BE2C (cell line): ENCODE results near the gene ENPEP.

Source experiments
- DNase-seq: peaks from one replicate; pipeline ENCODE4 v3.0.0-alpha.2; 2020
- H3K27me3 ChIP-seq: fragments of 250-450 bp; sonication (Bioruptor Pico); 2 replicates; pipeline ENCODE4 v1.5.1; 2020; ENCODE audit warnings: mild to moderate bottlenecking
- H3K36me3 ChIP-seq: fragments of 250-450 bp; sonication (Bioruptor Pico); 2 replicates; pipeline ENCODE4 v1.5.1; 2020; ENCODE audit warnings: mild to moderate bottlenecking
- H3K4me1 ChIP-seq: fragments of 250-450 bp; sonication (Bioruptor Pico); 2 replicates; pipeline ENCODE4 v1.5.1; 2020
- H3K4me3 ChIP-seq: 2 replicates; pipeline ENCODE4 v1.5.1; 2011; ENCODE audit warnings: low read depth, low read length
- H3K9me3 ChIP-seq: fragments of 250-450 bp; sonication (Bioruptor Pico); 2 replicates; pipeline ENCODE4 v1.5.1; 2020
- CTCF ChIP-seq: IDR thresholded peaks from 2 replicates; pipeline ENCODE4 v1.5.1; 2012; ENCODE audit warnings: mild to moderate bottlenecking, low read depth, low read length

ENPEP gene

GRCh38 chr4:110610620-110610939 lies 134.6 kb downstream of the ENPEP start:
- Histone ChIP-seq H3K27me3 (peaks cover 74% of the 10 kb centered on the region), H3K4me3 (no peak overlapping the region), H3K36me3 (no peaks in the 10 kb centered on the region), H3K9me3 (no peaks in the 10 kb centered on the region), H3K4me1 (no peaks in the 10 kb centered on the region)
- DNase-seq, result no peak
- TF ChIP-seq CTCF, result no peak

GRCh38 chr4:110610940-110611831 lies 135.2 kb downstream of the ENPEP start:
- Histone ChIP-seq H3K36me3 (no peaks in the 10 kb centered on the region), H3K4me3 (no peak overlapping the region), H3K4me1 (no peaks in the 10 kb centered on the region), H3K27me3 (peaks cover 81% of the 10 kb centered on the region), H3K9me3 (no peaks in the 10 kb centered on the region)
- no peak for DNase-seq
- no peak for TF ChIP-seq CTCF

- Histone ChIP-seq H3K9me3 (no peaks in the 10 kb centered on the region), H3K4me3 (no peak overlapping the region), H3K27me3 (peaks cover 89% of the 10 kb centered on the region), H3K36me3 (no peaks in the 10 kb centered on the region), H3K4me1 (no peaks in the 10 kb centered on the region)
- no peak for DNase-seq
- no peak for TF ChIP-seq CTCF
Measured at GRCh38 chr4:110611968-110612447, 136.1 kb downstream of the ENPEP start.

- DNase-seq, result no peak
- no peak overlapping the region for H3K4me3 ChIP-seq
- TF ChIP-seq CTCF, result no peak
- no peaks in the 10 kb centered on the region for H3K36me3 ChIP-seq
- no peaks in the 10 kb centered on the region for H3K9me3 ChIP-seq
- H3K27me3 ChIP-seq, result peaks cover 95% of the 10 kb centered on the region
- no peaks in the 10 kb centered on the region for H3K4me1 ChIP-seq
Measured at GRCh38 chr4:110612631-110613269, 136.8 kb downstream of the ENPEP start.

GRCh38 chr4:110613745-110614144 lies 137.8 kb downstream of the ENPEP start:
- H3K4me3 ChIP-seq, result no peak overlapping the region
- no peak for TF ChIP-seq CTCF
- peaks cover 95% of the 10 kb centered on the region for H3K27me3 ChIP-seq
- no peaks in the 10 kb centered on the region for H3K36me3 ChIP-seq
- no peaks in the 10 kb centered on the region for H3K4me1 ChIP-seq
- no peak for DNase-seq
- no peaks in the 10 kb centered on the region for H3K9me3 ChIP-seq
